ENCODE data around the gene CERS1.

DNA sequence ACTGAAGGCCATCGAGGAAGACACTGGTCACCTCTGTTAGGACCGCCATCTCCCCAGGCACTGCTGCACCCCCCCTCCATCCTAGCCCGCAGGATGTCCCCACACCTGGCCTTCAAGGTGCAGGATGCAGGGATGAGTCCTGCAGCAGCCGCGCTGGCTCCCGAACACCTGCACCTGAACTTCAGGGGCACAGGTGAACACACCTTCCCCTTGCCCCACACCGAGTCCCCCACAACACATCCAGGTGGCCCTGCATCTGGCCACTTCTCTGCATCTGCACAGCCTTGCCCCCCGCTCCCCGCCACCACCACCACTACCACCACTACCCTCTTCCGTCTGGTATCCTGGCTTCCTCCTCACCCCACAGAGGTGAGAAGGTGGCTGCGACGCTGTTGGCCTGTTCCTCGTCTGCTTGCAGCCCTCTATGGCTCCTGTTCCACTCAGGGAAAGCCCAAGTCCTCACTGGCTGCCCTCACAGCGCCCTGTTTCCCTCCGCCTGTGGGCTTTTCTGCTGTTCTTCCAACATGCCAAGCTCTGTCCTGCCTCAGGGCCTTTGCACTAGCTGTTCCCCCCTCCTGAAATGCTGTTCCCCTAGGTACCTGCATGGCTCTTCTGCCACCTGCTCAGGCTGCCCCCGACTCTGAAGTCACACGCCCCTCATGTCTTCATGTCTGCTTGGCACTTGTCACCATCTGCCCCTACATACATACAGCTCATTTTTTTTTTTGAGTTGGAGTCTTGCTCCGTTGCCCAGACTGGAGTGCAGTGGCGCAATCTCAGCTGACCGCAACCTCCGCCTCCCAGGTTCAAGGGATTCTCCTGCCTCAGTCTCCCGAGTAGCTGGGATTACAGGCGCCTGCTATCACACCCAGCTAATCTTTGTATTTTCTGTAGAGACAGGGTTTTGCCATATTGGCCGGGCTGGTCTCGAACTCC is 1.4 kb upstream of the CERS1 start:
- TF ChIP-seq, protein P1, sequence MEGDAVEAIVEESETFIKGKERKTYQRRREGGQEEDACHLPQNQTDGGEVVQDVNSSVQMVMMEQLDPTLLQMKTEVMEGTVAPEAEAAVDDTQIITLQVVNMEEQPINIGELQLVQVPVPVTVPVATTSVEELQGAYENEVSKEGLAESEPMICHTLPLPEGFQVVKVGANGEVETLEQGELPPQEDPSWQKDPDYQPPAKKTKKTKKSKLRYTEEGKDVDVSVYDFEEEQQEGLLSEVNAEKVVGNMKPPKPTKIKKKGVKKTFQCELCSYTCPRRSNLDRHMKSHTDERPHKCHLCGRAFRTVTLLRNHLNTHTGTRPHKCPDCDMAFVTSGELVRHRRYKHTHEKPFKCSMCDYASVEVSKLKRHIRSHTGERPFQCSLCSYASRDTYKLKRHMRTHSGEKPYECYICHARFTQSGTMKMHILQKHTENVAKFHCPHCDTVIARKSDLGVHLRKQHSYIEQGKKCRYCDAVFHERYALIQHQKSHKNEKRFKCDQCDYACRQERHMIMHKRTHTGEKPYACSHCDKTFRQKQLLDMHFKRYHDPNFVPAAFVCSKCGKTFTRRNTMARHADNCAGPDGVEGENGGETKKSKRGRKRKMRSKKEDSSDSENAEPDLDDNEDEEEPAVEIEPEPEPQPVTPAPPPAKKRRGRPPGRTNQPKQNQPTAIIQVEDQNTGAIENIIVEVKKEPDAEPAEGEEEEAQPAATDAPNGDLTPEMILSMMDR (conservative IDR thresholded peaks at IDR 0.05; ENCODE audit: low read depth, low read length), result no peak
- TF ChIP-seq EZH2 (IDR thresholded peaks at IDR 0.05; ENCODE audit: borderline replicate concordance, low read depth, low read length, poor library complexity, severe bottlenecking), result no peak
